ENCODE results near the gene PGAP6. TPM values are rescaled to one million over a fixed set of nuclear protein-coding genes. Genes with fewer than 3 reads are reported as not detected.
"Not testable (repeated sequence)": the region's sequence is repeated elsewhere in the genome, so short reads cannot be mapped to it uniquely, and the experiment has no call there.

PGAP6 gene
- total RNA-seq, 2 donors from 2014 or later: 27.3 to 33.5 TPM

DNA sequence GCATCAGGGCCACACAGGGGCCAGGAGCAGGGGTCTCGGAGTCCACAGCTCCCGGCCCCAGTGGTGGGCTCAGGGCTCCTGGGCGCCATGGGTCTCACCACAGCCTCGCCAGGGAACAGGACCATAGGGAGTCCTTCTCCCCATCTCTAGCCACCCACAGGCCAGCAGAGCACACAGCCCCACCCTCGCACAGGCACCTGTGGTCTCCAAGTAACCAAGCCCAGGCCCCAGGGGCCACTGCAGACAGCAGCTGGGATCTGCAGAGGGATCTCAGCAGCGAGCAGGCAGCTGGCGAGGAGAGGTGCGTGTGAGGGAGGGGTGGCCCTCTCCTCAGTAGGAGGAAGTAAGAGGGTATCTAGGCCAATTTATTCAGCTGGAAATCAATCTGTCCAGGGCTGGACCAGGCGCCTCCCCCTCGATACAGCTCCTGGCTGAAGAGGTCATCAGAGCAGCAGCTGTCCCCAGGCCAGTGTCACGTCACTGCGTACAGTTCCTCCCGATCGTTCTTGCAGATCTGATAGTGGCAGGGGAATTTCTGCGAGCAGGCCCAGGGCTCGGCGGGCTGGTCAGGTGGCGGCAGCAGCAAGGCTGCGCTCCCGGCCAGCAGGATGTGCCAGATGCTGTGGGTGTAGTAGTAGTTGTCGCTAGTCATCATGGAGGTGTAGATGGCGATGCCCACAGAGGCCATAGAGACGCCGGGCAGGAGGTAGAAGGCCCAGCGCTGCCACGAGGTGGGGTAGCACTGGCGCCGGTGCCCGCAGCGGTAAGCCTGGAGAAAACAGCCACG, 10.1 kb downstream of the PGAP6 start:
- DNase-seq: no peak
- ATAC-seq: peak in 1 of 2 donors; percentile 1
- intact Hi-C loops (cut with DNase I): no loop called here

GRCh38 chr16:370979-371514, 10.7 kb downstream of the PGAP6 start:
- peak in 1 of 2 donors; percentile 4 for ATAC-seq
- no peak for DNase-seq
- intact Hi-C loops (cut with DNase I): no loop called here

DNA sequence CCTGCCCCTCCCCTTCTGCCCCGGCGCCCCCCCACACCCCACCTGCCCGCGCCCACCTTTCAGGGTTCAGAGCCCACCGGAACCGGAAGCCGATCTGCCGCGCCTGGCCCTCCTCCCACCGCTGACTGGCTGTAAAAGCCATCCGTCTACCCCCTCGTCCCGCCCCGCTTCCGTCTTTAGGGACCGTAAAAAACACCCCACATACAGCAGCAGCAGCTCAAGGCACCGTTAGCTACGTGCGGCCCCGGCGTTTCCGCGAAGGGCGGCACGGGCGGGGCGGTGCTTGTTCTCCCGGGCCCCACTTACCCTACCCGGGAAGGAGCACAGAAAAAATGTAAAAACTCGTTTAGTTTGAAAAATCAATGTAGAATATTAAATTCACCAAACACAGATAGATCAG, 11.3 kb downstream of the PGAP6 start, which contains the start of gene MRPL28:
TSS of gene MRPL28 (minus strand) at position 96 of the 400 bp plus-strand sequence. CDS start 320 bp downstream, outside the sequence.
- ATAC-seq (peak; percentile 94 to 98), DNase-seq (peak; percentile 96)
- intact Hi-C loops (cut with DNase I): no loop called here

- intact Hi-C loops (cut with DNase I): no loop called here
- ATAC-seq (peak; percentile 50 to 53), DNase-seq (no peak)
Measured at GRCh38 chr16:369866-370436, 11.8 kb downstream of the PGAP6 start.

DNA sequence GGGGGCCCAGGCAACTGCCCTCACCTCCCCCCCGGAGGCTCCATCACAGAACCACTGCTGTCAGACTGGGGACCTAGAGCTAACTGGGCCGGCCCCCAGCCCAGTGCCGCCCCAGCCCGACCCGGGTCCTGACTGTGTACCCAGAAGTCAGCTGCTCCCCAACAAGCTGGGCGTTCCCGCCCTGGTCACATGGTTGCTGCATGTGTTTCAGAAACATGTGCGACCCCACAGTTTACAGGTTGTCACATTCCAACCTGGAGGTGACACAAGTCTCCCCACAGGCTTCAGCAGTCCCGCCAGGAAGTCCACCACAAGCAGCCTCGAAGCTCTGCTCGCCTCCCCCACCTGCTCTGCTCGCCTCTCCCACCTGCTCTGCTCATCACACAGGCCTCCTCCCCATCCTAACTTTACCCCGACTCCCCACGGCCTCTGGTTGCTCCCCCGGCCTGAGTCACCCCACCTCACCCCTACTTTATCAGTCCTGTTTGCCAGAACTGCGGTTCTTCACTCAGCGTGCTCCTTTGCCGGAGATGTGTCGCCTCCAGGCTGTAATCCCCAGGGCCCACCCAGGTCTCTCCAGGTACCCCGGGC, 12.4 kb downstream of the PGAP6 start:
- DNase-seq (no peak), ATAC-seq (no peak)
- intact Hi-C loops (cut with DNase I): no loop called here

- DNase-seq: no peak
- intact Hi-C loops (cut with DNase I): no loop called here
- no peak for ATAC-seq
Measured at GRCh38 chr16:368388-369158, 13.2 kb downstream of the PGAP6 start.

GRCh38 chr16:367333-367903, 14.4 kb downstream of the PGAP6 start:
- intact Hi-C loops (cut with DNase I): no loop called here
- DNase-seq (no peak), ATAC-seq (no peak)

GRCh38 chr16:366476-366875, 15.3 kb downstream of the PGAP6 start:
- DNase-seq (no peak), ATAC-seq (no peak)
- intact Hi-C loops (cut with DNase I): no loop called here

DNA sequence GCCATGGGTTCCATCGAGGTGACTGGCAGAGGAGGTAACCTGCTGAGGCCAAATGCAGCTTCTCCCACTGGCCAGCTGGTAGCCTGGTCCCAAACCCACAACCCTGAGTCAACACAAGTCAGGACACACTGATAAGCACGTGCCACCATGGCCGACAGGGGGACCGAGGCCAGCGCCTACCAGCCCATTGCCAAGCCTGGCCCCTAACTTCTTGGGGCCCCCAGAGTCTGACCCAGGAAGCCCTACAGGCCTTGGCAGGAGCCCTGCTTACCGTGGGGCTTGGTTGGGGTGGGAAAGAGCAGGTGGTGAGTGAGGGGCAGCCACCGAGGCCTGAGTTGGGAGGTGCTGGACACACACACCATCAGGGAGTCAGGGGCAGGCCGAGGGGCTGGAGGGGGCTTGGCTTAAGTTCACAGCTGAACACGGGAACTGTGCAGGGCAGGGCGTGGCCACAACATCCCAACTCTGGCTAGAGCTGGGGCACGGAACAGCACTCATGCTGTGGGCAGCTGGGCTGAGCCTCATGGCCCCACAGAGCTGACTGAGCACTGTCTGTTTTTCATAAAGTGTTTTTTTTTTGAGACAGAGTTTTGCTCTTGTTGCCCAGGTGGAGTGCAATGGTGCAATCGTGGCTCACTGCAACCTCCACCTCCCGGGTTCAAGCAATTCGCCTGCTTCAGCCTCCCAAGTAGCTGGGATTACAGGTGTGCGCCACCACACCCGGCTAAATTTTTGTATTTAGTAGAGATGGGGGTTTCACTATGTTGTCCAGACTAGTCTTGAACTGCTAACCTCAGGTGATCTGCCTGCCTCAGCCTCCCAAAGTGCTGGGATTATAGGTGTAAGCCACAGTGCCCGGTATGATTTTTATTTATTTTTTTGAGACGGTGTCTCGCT, 16.9 kb downstream of the PGAP6 start:
- ATAC-seq: no peak
- intact Hi-C loops (cut with DNase I): loop anchor here (5.0 kb wide), 1 partner anchor 248 kb away; no protein-coding TSS in a partner anchor
- DNase-seq: no peak

DNA sequence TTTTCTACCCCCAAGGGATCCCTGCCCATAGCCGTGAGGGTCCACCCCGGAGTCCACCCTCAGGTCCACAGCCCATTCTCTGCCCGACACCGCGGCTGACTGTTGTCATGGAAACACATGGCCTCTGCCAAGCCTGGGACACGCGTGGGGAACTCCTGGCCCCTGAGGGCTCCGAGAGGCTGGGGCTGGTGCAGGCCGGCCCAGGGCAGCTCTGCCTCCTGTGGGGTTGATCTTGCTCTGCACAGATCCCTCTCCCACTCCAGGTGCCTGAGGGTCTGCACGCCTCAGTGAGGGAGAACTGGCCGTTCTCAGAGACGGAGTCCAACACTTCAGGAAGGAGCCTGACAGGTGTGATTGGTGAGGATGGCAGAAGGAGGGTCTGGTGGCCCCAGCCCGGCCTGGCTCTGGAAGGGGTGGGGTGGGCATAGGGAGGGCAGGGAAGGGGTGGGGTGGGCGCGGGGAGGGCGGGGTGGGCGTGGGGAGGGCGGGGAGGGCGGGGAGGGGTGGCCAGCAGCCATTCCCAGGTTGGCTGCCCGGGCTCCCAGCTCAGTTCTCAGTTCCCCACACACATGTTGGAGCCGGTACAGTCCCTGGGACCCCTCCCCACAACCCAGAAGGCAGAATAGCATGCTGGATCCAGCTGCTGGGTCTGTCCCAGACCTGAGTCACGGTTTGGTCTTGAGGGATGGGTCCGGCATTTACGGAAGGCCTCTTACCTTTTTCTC, 17.9 kb downstream of the PGAP6 start:
- DNase-seq (no peak), ATAC-seq (no peak)
- intact Hi-C loops (cut with DNase I): loop anchor here (5.0 kb wide), 1 partner anchor 247 kb away; no protein-coding TSS in a partner anchor

GRCh38 chr16:363110-363765, 18.5 kb downstream of the PGAP6 start:
- intact Hi-C loops (cut with DNase I): loop anchor here (5.0 kb wide), 1 partner anchor 246 kb away; no protein-coding TSS in a partner anchor
- no peak for ATAC-seq
- no peak for DNase-seq

- not testable (repeated sequence) for ATAC-seq, DNase-seq
- intact Hi-C loops (cut with DNase I): loop anchor here (5.0 kb wide), 1 partner anchor 245 kb away; no protein-coding TSS in a partner anchor
Measured at GRCh38 chr16:362702-362999, 19.1 kb downstream of the PGAP6 start.

GRCh38 chr16:361872-362701, 19.7 kb downstream of the PGAP6 start:
- intact Hi-C loops (cut with DNase I): loop anchor here (5.0 kb wide), 1 partner anchor 245 kb away; no protein-coding TSS in a partner anchor
- DNase-seq (peak; percentile 77), ATAC-seq (peak; percentile 83 to 84)

DNA sequence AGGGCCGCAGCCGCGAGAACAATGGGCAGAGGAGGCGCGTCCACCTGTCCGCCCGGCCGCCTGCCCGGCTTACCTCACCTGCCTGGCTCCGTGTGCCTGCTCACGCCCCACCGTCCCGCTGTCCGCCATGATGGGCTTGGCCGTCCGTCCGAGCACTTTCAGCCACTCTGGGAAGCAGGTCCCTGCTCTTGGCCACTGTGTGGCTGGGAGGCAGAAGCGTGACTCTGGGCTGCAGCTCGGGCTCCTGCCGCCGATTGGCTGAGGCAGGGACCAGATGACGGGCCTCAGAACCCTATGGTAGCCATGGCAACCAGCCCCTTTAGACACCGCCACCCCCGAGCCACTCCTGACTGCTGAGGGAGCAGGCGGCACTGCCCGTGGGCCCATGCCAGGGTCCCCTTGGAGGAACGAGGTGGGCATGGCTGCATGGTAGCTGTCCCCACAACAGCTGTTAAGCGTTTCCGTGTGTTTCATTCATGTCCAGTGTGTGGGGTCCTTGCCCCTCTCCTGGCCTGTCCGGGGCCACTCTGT, 20.4 kb downstream of the PGAP6 start:
- DNase-seq (no peak), ATAC-seq (no peak)
- intact Hi-C loops (cut with DNase I): loop anchor here (5.0 kb wide), 1 partner anchor 244 kb away; no protein-coding TSS in a partner anchor

GRCh38 chr16:360698-361336, 21.0 kb downstream of the PGAP6 start:
- ATAC-seq (no peak), DNase-seq (no peak)
- intact Hi-C loops (cut with DNase I): loop anchor here (5.0 kb wide), 1 partner anchor 244 kb away; no protein-coding TSS in a partner anchor

Measured in left cardiac atrium (tissue), 4 donors.